Neutrophil (primary cell): ENCODE results near the gene OMG.
"Not testable (repeated sequence)": the region's sequence is repeated elsewhere in the genome, so short reads cannot be mapped to it uniquely, and the experiment has no call there.

Experiments
- H3K27ac ChIP-seq: fragments of 200-600 bp; sonication (generic); 2 replicates; pipeline ENCODE4 v1.5.1; 2016; ENCODE audit warnings: mild to moderate bottlenecking, moderate library complexity
- H3K27me3 ChIP-seq: fragments of 200-600 bp; sonication (generic); 2 replicates; pipeline ENCODE4 v1.6.0; 2016; ENCODE audit warnings: mild to moderate bottlenecking
- H3K36me3 ChIP-seq: fragments of 200-600 bp; sonication (generic); 2 replicates; pipeline ENCODE4 v1.5.1; 2017
- H3K4me1 ChIP-seq, 2 experiments: fragments of 200-600 bp in 1 of 2; sonication (generic) in 1 of 2; 1 replicate in 1 of 2; 2 replicates in 1 of 2; pipeline versions ENCODE4 v1.5.1 to v1.6.1; 2013 to 2016; ENCODE audit warnings: low read depth in 1 of 2, low read length in 1 of 2, mild to moderate bottlenecking in 1 of 2, moderate library complexity in 1 of 2; ENCODE audit not compliant: control insufficient read depth in 1 of 2, insufficient read depth in 1 of 2
- H3K4me3 ChIP-seq, 2 experiments: fragments of 200-600 bp in 1 of 2; sonication (generic) in 1 of 2; 1 replicate in 1 of 2; 2 replicates in 1 of 2; pipeline ENCODE4 v1.5.1; 2013 to 2016; ENCODE audit warnings: low read depth in 1 of 2, low read length in 1 of 2, mild to moderate bottlenecking in 1 of 2, moderate library complexity in 1 of 2
- H3K9me3 ChIP-seq: fragments of 200-600 bp; sonication (generic); 2 replicates; pipeline ENCODE4 v1.5.1; 2016
- TF ChIP-seq, protein P1 (sequence below): fragments of 200-600 bp; sonication (generic); IDR thresholded peaks from 2 replicates; pipeline ENCODE4 v1.5.1; 2016; ENCODE audit warnings: antibody characterized with exemption

Gene OMG

DNA sequence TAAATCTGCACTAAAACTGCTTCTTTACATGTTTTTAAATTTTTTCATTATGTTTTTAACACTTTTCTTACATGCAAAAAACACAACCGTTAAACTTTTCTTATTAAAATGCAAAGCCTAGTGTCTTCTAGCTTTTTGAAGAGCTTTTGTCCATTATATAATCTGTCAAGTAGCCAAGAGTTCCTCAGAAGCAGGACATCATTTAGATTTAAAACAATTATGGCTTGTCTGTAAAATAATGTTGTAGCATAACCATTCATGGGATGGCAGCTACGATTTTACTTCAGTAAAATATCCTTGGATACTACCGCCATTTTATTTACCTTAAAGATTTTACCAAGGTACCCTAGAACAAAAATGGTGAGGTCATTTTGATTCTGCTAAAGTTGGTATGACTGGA, 2.8 kb downstream of the OMG start:
- no peaks in the 10 kb centered on the region for H3K27me3 ChIP-seq
- no peaks in the 10 kb centered on the region for H3K9me3 ChIP-seq
- no peaks in the 10 kb centered on the region for H3K4me1 ChIP-seq
- H3K27ac ChIP-seq, result no peak overlapping the region
- no peaks in the 10 kb centered on the region for H3K36me3 ChIP-seq
- TF ChIP-seq, protein P1, sequence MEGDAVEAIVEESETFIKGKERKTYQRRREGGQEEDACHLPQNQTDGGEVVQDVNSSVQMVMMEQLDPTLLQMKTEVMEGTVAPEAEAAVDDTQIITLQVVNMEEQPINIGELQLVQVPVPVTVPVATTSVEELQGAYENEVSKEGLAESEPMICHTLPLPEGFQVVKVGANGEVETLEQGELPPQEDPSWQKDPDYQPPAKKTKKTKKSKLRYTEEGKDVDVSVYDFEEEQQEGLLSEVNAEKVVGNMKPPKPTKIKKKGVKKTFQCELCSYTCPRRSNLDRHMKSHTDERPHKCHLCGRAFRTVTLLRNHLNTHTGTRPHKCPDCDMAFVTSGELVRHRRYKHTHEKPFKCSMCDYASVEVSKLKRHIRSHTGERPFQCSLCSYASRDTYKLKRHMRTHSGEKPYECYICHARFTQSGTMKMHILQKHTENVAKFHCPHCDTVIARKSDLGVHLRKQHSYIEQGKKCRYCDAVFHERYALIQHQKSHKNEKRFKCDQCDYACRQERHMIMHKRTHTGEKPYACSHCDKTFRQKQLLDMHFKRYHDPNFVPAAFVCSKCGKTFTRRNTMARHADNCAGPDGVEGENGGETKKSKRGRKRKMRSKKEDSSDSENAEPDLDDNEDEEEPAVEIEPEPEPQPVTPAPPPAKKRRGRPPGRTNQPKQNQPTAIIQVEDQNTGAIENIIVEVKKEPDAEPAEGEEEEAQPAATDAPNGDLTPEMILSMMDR, result no peak
- H3K4me3 ChIP-seq, result no peak overlapping the region

DNA sequence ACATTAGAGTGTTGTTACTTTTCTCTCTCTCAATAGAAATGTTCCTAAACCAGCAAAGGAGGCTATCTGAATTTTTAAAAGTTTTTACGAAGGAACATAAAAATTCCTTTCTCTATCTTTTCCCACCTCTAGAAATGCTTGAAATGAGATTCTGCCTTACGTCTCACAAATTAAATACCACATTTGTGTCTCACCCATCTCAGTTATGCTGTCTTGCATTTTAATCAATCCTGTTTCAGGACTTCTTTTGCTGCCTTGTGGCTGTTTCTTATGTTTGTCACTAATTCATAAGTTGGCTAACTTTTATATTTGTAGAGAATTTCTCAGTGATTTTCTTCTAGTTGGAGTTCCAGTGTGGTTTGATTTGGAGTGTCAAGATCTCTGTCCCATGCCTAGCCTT, 3.5 kb downstream of the OMG start:
- Histone ChIP-seq H3K36me3 (no peaks in the 10 kb centered on the region), H3K27ac (no peak overlapping the region), H3K9me3 (no peaks in the 10 kb centered on the region), H3K4me1 (no peaks in the 10 kb centered on the region), H3K4me3 (no peak overlapping the region), H3K27me3 (no peaks in the 10 kb centered on the region)
- TF ChIP-seq, protein P1, result no peak

DNA sequence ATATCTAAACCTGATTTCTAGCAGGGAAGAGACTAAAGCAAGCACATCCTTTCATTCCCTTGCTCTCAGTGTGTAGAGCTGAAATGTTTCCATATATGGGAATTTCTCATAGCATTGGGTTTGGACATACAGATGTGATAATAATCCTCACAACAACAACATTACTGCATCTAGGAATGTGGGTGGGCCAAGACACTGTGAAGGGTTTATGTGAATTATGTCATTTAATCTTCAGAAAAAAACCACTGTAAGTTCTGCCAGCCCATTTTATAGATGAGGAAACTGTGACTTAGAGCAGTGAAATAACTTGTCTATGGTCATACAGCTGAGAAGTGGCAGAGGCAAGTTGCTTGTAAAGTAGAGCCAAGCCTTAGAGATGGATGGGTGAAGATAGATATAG, 5.2 kb downstream of the OMG start:
- H3K4me3 ChIP-seq, result no peak overlapping the region
- H3K27me3 ChIP-seq, result no peaks in the 10 kb centered on the region
- no peaks in the 10 kb centered on the region for H3K36me3 ChIP-seq
- H3K9me3 ChIP-seq, result no peaks in the 10 kb centered on the region
- TF ChIP-seq, protein P1, result no peak
- no peaks in the 10 kb centered on the region for H3K4me1 ChIP-seq
- no peak overlapping the region for H3K27ac ChIP-seq

DNA sequence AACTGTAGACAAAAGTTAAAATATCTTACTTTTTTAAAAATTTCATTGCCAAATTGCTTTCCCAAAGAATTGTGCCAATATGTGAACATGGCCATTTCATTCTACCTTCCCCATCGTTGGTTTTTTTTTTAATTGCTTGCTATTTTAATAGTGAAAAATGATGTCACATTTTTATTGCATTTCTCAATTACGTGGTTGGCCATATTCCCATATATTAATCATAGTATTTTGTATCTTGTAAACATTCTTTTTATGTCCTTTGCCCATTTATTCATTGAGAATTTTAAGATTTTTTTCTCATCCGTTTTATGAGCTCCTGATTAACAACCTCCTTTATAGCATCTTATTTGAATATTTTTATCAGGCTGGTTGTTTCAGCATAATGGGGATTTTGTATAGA, 7.2 kb downstream of the OMG start:
- H3K4me1 ChIP-seq, result no peaks in the 10 kb centered on the region
- H3K4me3 ChIP-seq, result no peak overlapping the region
- no peaks in the 10 kb centered on the region for H3K9me3 ChIP-seq
- H3K27me3 ChIP-seq, result no peaks in the 10 kb centered on the region
- no peaks in the 10 kb centered on the region for H3K36me3 ChIP-seq
- H3K27ac ChIP-seq, result no peak overlapping the region
- TF ChIP-seq, protein P1, result no peak

DNA sequence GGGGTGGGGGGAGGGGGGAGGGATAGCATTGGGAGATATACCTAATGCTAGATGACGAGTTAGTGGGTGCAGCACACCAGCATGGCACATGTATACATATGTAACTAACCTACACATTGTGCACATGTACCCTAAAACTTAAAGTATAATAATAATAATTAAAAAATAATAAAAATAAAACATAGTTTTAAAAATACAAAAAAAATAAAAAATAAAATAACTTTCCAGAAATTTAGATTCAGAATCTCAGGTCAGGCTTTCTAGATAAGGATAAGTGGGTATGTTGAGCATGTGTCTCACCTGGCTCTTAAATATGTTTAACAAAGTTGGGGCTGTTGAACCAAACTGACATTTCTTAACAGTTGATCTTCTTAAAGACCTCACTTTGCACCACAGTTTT, 9.1 kb downstream of the OMG start:
- H3K36me3 ChIP-seq, H3K9me3 ChIP-seq, H3K4me1 ChIP-seq, H3K4me3 ChIP-seq, H3K27ac ChIP-seq, H3K27me3 ChIP-seq: not testable (repeated sequence)

DNA sequence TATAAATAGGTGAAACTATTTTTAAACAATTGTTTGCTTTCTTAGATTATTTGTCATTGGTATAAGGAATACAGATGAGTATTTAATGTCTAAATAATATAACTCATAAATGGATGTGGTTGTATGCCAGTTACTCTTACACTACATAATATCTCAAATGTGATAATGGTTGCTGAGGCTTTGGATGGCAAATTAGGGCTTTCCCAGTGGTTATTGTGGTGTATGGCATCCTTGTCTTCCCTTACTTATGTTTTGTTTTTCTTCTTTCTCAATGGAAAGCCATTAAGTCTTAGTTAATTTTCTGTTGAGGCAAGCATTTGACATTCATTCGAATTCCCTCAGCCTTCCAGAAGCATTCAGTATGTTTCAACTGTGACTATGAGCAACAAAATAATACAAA, 10.5 kb downstream of the OMG start:
- H3K9me3 ChIP-seq, result no peaks in the 10 kb centered on the region
- H3K27ac ChIP-seq, result no peak overlapping the region
- no peaks in the 10 kb centered on the region for H3K4me1 ChIP-seq
- H3K36me3 ChIP-seq, result no peaks in the 10 kb centered on the region
- no peaks in the 10 kb centered on the region for H3K27me3 ChIP-seq
- TF ChIP-seq, protein P1, result no peak
- H3K4me3 ChIP-seq, result no peak overlapping the region
